ENCODE measurements around the gene TYW1.
A peak's percentile ranks its signal among the peaks of the same experiment; 100 is the strongest.
"Not testable (repeated sequence)": the region's sequence is repeated elsewhere in the genome, so short reads cannot be mapped to it uniquely, and the experiment has no call there.

TYW1 gene

GRCh38 chr7:67056683-67057082 lies 60.0 kb downstream of the TYW1 start:
- peaks cover 3% of the 10 kb centered on the region for H3K4me1 Mint-ChIP-seq (ENCODE audit: low read depth)
- no peak overlapping the region for H3K27ac Mint-ChIP-seq
- peaks cover 27% of the 10 kb centered on the region for H3K36me3 Mint-ChIP-seq
- H3K9me3 Mint-ChIP-seq (ENCODE audit: low read depth): peaks cover 7% of the 10 kb centered on the region
- no peak overlapping the region for H3K4me3 Mint-ChIP-seq
- no peaks in the 10 kb centered on the region for H3K27me3 Mint-ChIP-seq

GRCh38 chr7:67061321-67061720 lies 64.7 kb downstream of the TYW1 start:
- not testable (repeated sequence) for H3K4me1 Mint-ChIP-seq (ENCODE audit: low read depth)
- peaks cover 24% of the 10 kb centered on the region for H3K36me3 Mint-ChIP-seq

GRCh38 chr7:67062802-67063201 lies 66.2 kb downstream of the TYW1 start:
- H3K27ac Mint-ChIP-seq; H3K27me3 Mint-ChIP-seq; H3K9me3 Mint-ChIP-seq (ENCODE audit: low read depth); H3K4me3 Mint-ChIP-seq; H3K4me1 Mint-ChIP-seq (ENCODE audit: low read depth): not testable (repeated sequence)
- peaks cover 32% of the 10 kb centered on the region for H3K36me3 Mint-ChIP-seq

More at GRCh38 chr7:67061321-67061720, 64.7 kb downstream of the TYW1 start:
- H3K4me3 Mint-ChIP-seq; H3K27me3 Mint-ChIP-seq; H3K27ac Mint-ChIP-seq; H3K9me3 Mint-ChIP-seq (ENCODE audit: low read depth): not testable (repeated sequence)

- H3K27me3 Mint-ChIP-seq, H3K27ac Mint-ChIP-seq: not testable (repeated sequence)
Measured at GRCh38 chr7:67066950-67067622, 70.5 kb downstream of the TYW1 start.

GRCh38 chr7:67076120-67076519 lies 79.5 kb downstream of the TYW1 start:
- H3K4me3 Mint-ChIP-seq; H3K4me1 Mint-ChIP-seq (ENCODE audit: low read depth); H3K27me3 Mint-ChIP-seq; H3K27ac Mint-ChIP-seq: not testable (repeated sequence)
- Mint-ChIP-seq H3K36me3 (peaks cover 46% of the 10 kb centered on the region), H3K9me3 (ENCODE audit: low read depth) (peaks cover 20% of the 10 kb centered on the region)

More at GRCh38 chr7:67066950-67067622, 70.5 kb downstream of the TYW1 start:
- not testable (repeated sequence) for H3K4me3 Mint-ChIP-seq; H3K4me1 Mint-ChIP-seq (ENCODE audit: low read depth)
- H3K36me3 Mint-ChIP-seq: peaks cover 51% of the 10 kb centered on the region
- H3K9me3 Mint-ChIP-seq (ENCODE audit: low read depth): peaks cover 12% of the 10 kb centered on the region

- H3K4me1 Mint-ChIP-seq (ENCODE audit: low read depth): peaks cover 18% of the 10 kb centered on the region
- not testable (repeated sequence) for H3K27me3 Mint-ChIP-seq, H3K27ac Mint-ChIP-seq, H3K4me3 Mint-ChIP-seq
- peaks cover 40% of the 10 kb centered on the region for H3K36me3 Mint-ChIP-seq
- H3K9me3 Mint-ChIP-seq (ENCODE audit: low read depth): peaks cover 13% of the 10 kb centered on the region
Measured at GRCh38 chr7:67082880-67083279, 86.2 kb downstream of the TYW1 start.

- not testable (repeated sequence) for H3K4me1 Mint-ChIP-seq (ENCODE audit: low read depth); H3K9me3 Mint-ChIP-seq (ENCODE audit: low read depth); H3K27ac Mint-ChIP-seq; H3K4me3 Mint-ChIP-seq; H3K27me3 Mint-ChIP-seq
- H3K36me3 Mint-ChIP-seq: peaks cover 27% of the 10 kb centered on the region
Measured at GRCh38 chr7:67089261-67089660, 92.6 kb downstream of the TYW1 start.

- not testable (repeated sequence) for H3K4me1 Mint-ChIP-seq (ENCODE audit: low read depth); H3K4me3 Mint-ChIP-seq; H3K27ac Mint-ChIP-seq; H3K9me3 Mint-ChIP-seq (ENCODE audit: low read depth); H3K27me3 Mint-ChIP-seq
- peaks cover 23% of the 10 kb centered on the region for H3K36me3 Mint-ChIP-seq
Measured at GRCh38 chr7:67091053-67091452, 94.4 kb downstream of the TYW1 start.

GRCh38 chr7:67098031-67098430 lies 101.4 kb downstream of the TYW1 start:
- not testable (repeated sequence) for H3K27me3 Mint-ChIP-seq; H3K4me3 Mint-ChIP-seq; H3K27ac Mint-ChIP-seq; H3K4me1 Mint-ChIP-seq (ENCODE audit: low read depth); H3K9me3 Mint-ChIP-seq (ENCODE audit: low read depth)
- peaks cover 21% of the 10 kb centered on the region for H3K36me3 Mint-ChIP-seq

GRCh38 chr7:67099406-67099805 lies 102.8 kb downstream of the TYW1 start:
- H3K27ac Mint-ChIP-seq; H3K4me1 Mint-ChIP-seq (ENCODE audit: low read depth): not testable (repeated sequence)

GRCh38 chr7:67100038-67100437 lies 103.4 kb downstream of the TYW1 start:
- H3K9me3 Mint-ChIP-seq (ENCODE audit: low read depth); H3K27ac Mint-ChIP-seq; H3K27me3 Mint-ChIP-seq; H3K4me3 Mint-ChIP-seq: not testable (repeated sequence)
- Mint-ChIP-seq H3K4me1 (ENCODE audit: low read depth) (peaks cover 12% of the 10 kb centered on the region), H3K36me3 (peaks cover 28% of the 10 kb centered on the region)

More at GRCh38 chr7:67099406-67099805, 102.8 kb downstream of the TYW1 start:
- H3K27me3 Mint-ChIP-seq; H3K9me3 Mint-ChIP-seq (ENCODE audit: low read depth); H3K4me3 Mint-ChIP-seq: not testable (repeated sequence)
- peaks cover 28% of the 10 kb centered on the region for H3K36me3 Mint-ChIP-seq

- peaks cover 28% of the 10 kb centered on the region for H3K36me3 Mint-ChIP-seq
- H3K27ac Mint-ChIP-seq: no peak overlapping the region
- H3K27me3 Mint-ChIP-seq: no peaks in the 10 kb centered on the region
Measured at GRCh38 chr7:67100956-67101361, 104.3 kb downstream of the TYW1 start.

GRCh38 chr7:67104937-67105336 lies 108.3 kb downstream of the TYW1 start:
- H3K27me3 Mint-ChIP-seq; H3K27ac Mint-ChIP-seq; H3K4me3 Mint-ChIP-seq; H3K9me3 Mint-ChIP-seq (ENCODE audit: low read depth): not testable (repeated sequence)
- Mint-ChIP-seq H3K36me3 (peaks cover 24% of the 10 kb centered on the region), H3K4me1 (ENCODE audit: low read depth) (peaks cover 18% of the 10 kb centered on the region)

More at GRCh38 chr7:67100956-67101361, 104.3 kb downstream of the TYW1 start:
- peaks cover 18% of the 10 kb centered on the region for H3K4me1 Mint-ChIP-seq (ENCODE audit: low read depth)
- H3K4me3 Mint-ChIP-seq: no peak overlapping the region
- H3K9me3 Mint-ChIP-seq (ENCODE audit: low read depth): no peaks in the 10 kb centered on the region

- H3K27me3 Mint-ChIP-seq: no peaks in the 10 kb centered on the region
- H3K4me3 Mint-ChIP-seq: no peak overlapping the region
- no peaks in the 10 kb centered on the region for H3K9me3 Mint-ChIP-seq (ENCODE audit: low read depth)
- peak overlapping the region; percentile 28 for H3K27ac Mint-ChIP-seq
- H3K4me1 Mint-ChIP-seq (ENCODE audit: low read depth): peaks cover 18% of the 10 kb centered on the region
- peaks cover 22% of the 10 kb centered on the region for H3K36me3 Mint-ChIP-seq
Measured at GRCh38 chr7:67105377-67105776, 108.7 kb downstream of the TYW1 start.

GRCh38 chr7:67106255-67106654 lies 109.6 kb downstream of the TYW1 start:
- not testable (repeated sequence) for H3K27me3 Mint-ChIP-seq; H3K4me3 Mint-ChIP-seq; H3K9me3 Mint-ChIP-seq (ENCODE audit: low read depth); H3K27ac Mint-ChIP-seq
- Mint-ChIP-seq H3K36me3 (peaks cover 18% of the 10 kb centered on the region), H3K4me1 (ENCODE audit: low read depth) (peaks cover 18% of the 10 kb centered on the region)

- not testable (repeated sequence) for H3K27ac Mint-ChIP-seq; H3K36me3 Mint-ChIP-seq; H3K4me3 Mint-ChIP-seq; H3K9me3 Mint-ChIP-seq (ENCODE audit: low read depth); H3K4me1 Mint-ChIP-seq (ENCODE audit: low read depth); H3K27me3 Mint-ChIP-seq
Measured at GRCh38 chr7:67111342-67111741, 114.7 kb downstream of the TYW1 start.

All from activated naive CD8-positive, alpha-beta T cell (primary cell).